Panc1 (cell line): ENCODE data around the gene TAL1.

Experiments used
- CTCF ChIP-seq: fragments of 450-650 bp; IDR thresholded peaks from 2 replicates; pipeline ENCODE4 v1.5.1; 2017; ENCODE audit warnings: mild to moderate bottlenecking
- POLR2AphosphoS5 ChIP-seq: IDR thresholded peaks from 2 replicates; pipeline ENCODE4 v1.6.1; 2012; ENCODE audit warnings: mild to moderate bottlenecking, low read depth, low read length, moderate library complexity
- REST ChIP-seq, 2 experiments: IDR thresholded peaks; 2 replicates each; pipeline ENCODE4 v1.6.1; 2011 to 2012; ENCODE audit warnings: low read depth in 2 of 2, control low read depth in 1 of 2, low read length in 1 of 2, mild to moderate bottlenecking in 1 of 2, moderate library complexity in 1 of 2; ENCODE audit not compliant: insufficient read depth in 1 of 2
- SIN3A ChIP-seq: IDR thresholded peaks from 2 replicates; pipeline ENCODE4 v1.6.1; 2012; ENCODE audit warnings: low read depth, mild to moderate bottlenecking, low read length, moderate library complexity, borderline replicate concordance; ENCODE audit not compliant: insufficient read depth

GRCh38 chr1:47241114-47242113 is 9.4 kb upstream of the TAL1 start:
- TF ChIP-seq CTCF (no peak), SIN3A (no peak), POLR2AphosphoS5 (no peak), REST (IDR thresholded peaks at IDR 0.05; ENCODE audit: insufficient read depth in 1 of 2, low read depth in 2 of 2, low read length in 1 of 2) (no peak)
